Natural killer cell (primary cell): Measurements from ENCODE around the gene ADM. TPM values are rescaled to one million over a fixed set of nuclear protein-coding genes. Genes with fewer than 3 reads are reported as not detected.

Experiments
- ATAC-seq, 3 donors: fragments of 150-1000 bp in 2 of 3; fragments of 200-7000 bp in 1 of 3; cut with Tn5 transposase; 1 replicate in 1 of 3; 2 replicates in 2 of 3; pipeline ENCODE4 v1.10.0; 2021; ENCODE audit warnings: mild to moderate bottlenecking in 2 of 3, moderate library complexity in 2 of 3
- DNase-seq, 2 donors: peaks; one replicate each; pipeline versions ENCODE4 v3.0.0 to v3.0.0-alpha.2; 2013 to 2021; ENCODE audit warnings: mixed read lengths in 1 of 2
- H3K27ac ChIP-seq: one replicate; pipeline ENCODE4 v1.5.1; 2013; ENCODE audit warnings: mild to moderate bottlenecking, low read length
- H3K27me3 ChIP-seq: one replicate; pipeline ENCODE4 v1.6.1; 2013; ENCODE audit warnings: low read length; ENCODE audit not compliant: control insufficient read depth, insufficient read depth
- H3K36me3 ChIP-seq: one replicate; pipeline ENCODE4 v1.6.1; 2013; ENCODE audit warnings: low read length; ENCODE audit not compliant: control insufficient read depth, insufficient read depth
- H3K4me1 ChIP-seq: one replicate; pipeline ENCODE4 v1.6.1; 2013; ENCODE audit warnings: low read length; ENCODE audit not compliant: control insufficient read depth, insufficient read depth
- H3K4me3 ChIP-seq: one replicate; pipeline ENCODE4 v1.5.1; 2013; ENCODE audit warnings: low read length
- H3K9me3 ChIP-seq: one replicate; pipeline ENCODE4 v1.6.1; 2013; ENCODE audit warnings: low read length; ENCODE audit not compliant: control insufficient read depth, insufficient read depth
- H3K27ac Mint-ChIP-seq, 2 donors: one replicate each; pipeline ENCODE4 v1.8.0; 2022; ENCODE audit warnings: mild to moderate bottlenecking in 2 of 2, mixed read lengths in 2 of 2, moderate library complexity in 1 of 2
- H3K27me3 Mint-ChIP-seq, 2 donors: one replicate each; pipeline ENCODE4 v1.8.0; 2022; ENCODE audit warnings: low read depth in 2 of 2, mixed read lengths in 2 of 2
- H3K36me3 Mint-ChIP-seq: one replicate; pipeline ENCODE4 v1.8.0; 2022; ENCODE audit warnings: mixed read lengths
- H3K4me1 Mint-ChIP-seq, 2 donors: one replicate each; pipeline ENCODE4 v1.8.0; 2022; ENCODE audit warnings: mixed read lengths in 2 of 2
- H3K4me3 Mint-ChIP-seq: one replicate; pipeline ENCODE4 v1.8.0; 2022; ENCODE audit warnings: mild to moderate bottlenecking, moderate library complexity, mixed read lengths
- H3K9me3 Mint-ChIP-seq, 2 donors: one replicate each; pipeline ENCODE4 v1.8.0; 2022; ENCODE audit warnings: mixed read lengths in 2 of 2
- CTCF ChIP-seq: fragments of 200-600 bp; IDR thresholded peaks from one replicate; pipeline ENCODE4 v1.8.0; 2022; ENCODE audit warnings: antibody characterized with exemption
- WGBS: methylation state at CpG from one replicate; pipeline ENCODE4 v1.1.7; 2013; ENCODE audit warnings: missing lambda C conversion rate; ENCODE audit not compliant: insufficient coverage; 5-methylcytosine and 5-hydroxymethylcytosine counted together
- intact Hi-C: fragments of 100-400 bp; cut with micrococcal nuclease; formaldehyde crosslinking; loops from one replicate; pipeline ENCODE4 v1.14.2; 2022
- total RNA-seq, 4 donors: library from RNA; stranded (reverse); fragments of 120-200 nt in 1 of 4; gene quantifications; one replicate each; pipeline versions ENCODE4 v1.2.3 to v1.2.4, GENCODE V29; 2013 to 2022

The ADM gene
- total RNA-seq, 3 donors from 2014 or later (not counting 1 experiment from before 2014, with no cell fraction given): 0.82 to 7.0 (median 5.8) TPM

GRCh38 chr11:10319702-10320558, 15.1 kb downstream of the ADM start:
- Histone ChIP-seq H3K4me1 (no peaks in the 10 kb centered on the region), H3K27ac (no peak overlapping the region), H3K36me3 (no peaks in the 10 kb centered on the region), H3K27me3 (peaks cover 2% of the 10 kb centered on the region), H3K9me3 (no peaks in the 10 kb centered on the region), H3K4me3 (no peak overlapping the region)
- H3K4me3 Mint-ChIP-seq: no peak overlapping the region
- WGBS: 65% methylated on average over 6 of the region's 6 CpGs
- intact Hi-C loops: no loop called here
- no peaks in the 10 kb centered on the region for H3K9me3 Mint-ChIP-seq
- ATAC-seq: no peak
- H3K4me1 Mint-ChIP-seq: no peaks in the 10 kb centered on the region
- peaks cover 15 to 30% of the 10 kb centered on the region in 2 donors for H3K27me3 Mint-ChIP-seq
- no peak for TF ChIP-seq CTCF
- no peak for DNase-seq
- no peaks in the 10 kb centered on the region for H3K36me3 Mint-ChIP-seq
- H3K27ac Mint-ChIP-seq: no peak overlapping the region

- intact Hi-C loops: no loop called here
Observed at GRCh38 chr11:10320736-10321465, 16.0 kb downstream of the ADM start.

GRCh38 chr11:10322401-10322800, 17.5 kb downstream of the ADM start:
- no peaks in the 10 kb centered on the region for H3K27me3 ChIP-seq
- H3K27ac Mint-ChIP-seq: peak overlapping the region in 1 of 2 donors; percentile 73
- TF ChIP-seq CTCF: no peak
- no peaks in the 10 kb centered on the region for H3K9me3 ChIP-seq
- no peak overlapping the region for H3K4me3 ChIP-seq
- H3K36me3 Mint-ChIP-seq: no peaks in the 10 kb centered on the region
- H3K27ac ChIP-seq: no peak overlapping the region
- intact Hi-C loops: loop anchor here (2.0 kb wide), 1 partner anchor 564 kb away; no protein-coding TSS in a partner anchor
- WGBS: 100% methylated on average over 2 of the region's 2 CpGs
- H3K4me3 Mint-ChIP-seq: no peak overlapping the region
- no peaks in the 10 kb centered on the region for H3K4me1 ChIP-seq
- H3K36me3 ChIP-seq: no peaks in the 10 kb centered on the region
- H3K9me3 Mint-ChIP-seq: no peaks in the 10 kb centered on the region
- H3K4me1 Mint-ChIP-seq: no peaks in the 10 kb centered on the region
- H3K27me3 Mint-ChIP-seq: peaks cover 14 to 18% of the 10 kb centered on the region in 2 donors
- ATAC-seq (no peak), DNase-seq (no peak)

More at GRCh38 chr11:10320736-10321465, 16.0 kb downstream of the ADM start:
- Histone ChIP-seq H3K4me1 (no peaks in the 10 kb centered on the region), H3K9me3 (no peaks in the 10 kb centered on the region), H3K27me3 (no peaks in the 10 kb centered on the region), H3K4me3 (no peak overlapping the region), H3K36me3 (no peaks in the 10 kb centered on the region), H3K27ac (no peak overlapping the region)
- no peak for TF ChIP-seq CTCF
- Mint-ChIP-seq H3K27ac (no peak overlapping the region), H3K9me3 (no peaks in the 10 kb centered on the region), H3K27me3 (peaks cover 15 to 30% of the 10 kb centered on the region in 2 donors), H3K36me3 (no peaks in the 10 kb centered on the region), H3K4me1 (no peaks in the 10 kb centered on the region), H3K4me3 (no peak overlapping the region)
- 94% methylated on average over 2 of the region's 4 CpGs for WGBS
- ATAC-seq (no peak), DNase-seq (no peak)
